Frontal cortex (tissue), 4 donors: ENCODE data around the gene ZNF512B. TPM values are rescaled to one million over a fixed set of nuclear protein-coding genes. Genes with fewer than 3 reads are reported as not detected.
"Not testable (repeated sequence)": the region's sequence is repeated elsewhere in the genome, so short reads cannot be mapped to it uniquely, and the experiment has no call there.

Experiments
- DNase-seq, 2 donors: peaks; one replicate each; pipeline ENCODE4 v3.0.0; 2012; ENCODE audit warnings: low spot score in 2 of 2
- FAIRE-seq: peaks from 2 replicates; lab custom pipeline; 2012; peaks lifted over from hg19 to GRCh38; lab: Jason Lieb, UNC
- total RNA-seq: library from RNA; depleted of rRNA; stranded (reverse); fragments of >200 nt; gene quantifications from one replicate; pipeline ENCODE4 v1.2.3, GENCODE V29; 2014
- donor health status: control.
- donor health status: control.
- donor health status: control.

ZNF512B gene
- total RNA-seq = 15.9 TPM

- DNase-seq (peak; percentile 88 to 93), FAIRE-seq (no peak)
Measured at GRCh38 chr20:63969838-63970713, at the start of gene ZNF512B. Gene ZNF512B, minus strand, starts transcription at chr20:63969930. Its CDS starts 1,980 bp downstream, at chr20:63967950.

- FAIRE-seq (no peak), DNase-seq (no peak)
Measured at GRCh38 chr20:64015635-64016034, 45.9 kb upstream of the ZNF512B start.

- not testable (repeated sequence) for FAIRE-seq
Measured at GRCh38 chr20:64012385-64013154, 42.8 kb upstream of the ZNF512B start.

GRCh38 chr20:64011366-64011779 is 41.6 kb upstream of the ZNF512B start:
- DNase-seq (no peak), FAIRE-seq (no peak)

More at GRCh38 chr20:64012385-64013154, 42.8 kb upstream of the ZNF512B start:
- not testable (repeated sequence) for DNase-seq

- DNase-seq (no peak), FAIRE-seq (no peak)
Measured at GRCh38 chr20:64010711-64011237, 41.0 kb upstream of the ZNF512B start.

GRCh38 chr20:64009811-64010387 is 40.2 kb upstream of the ZNF512B start:
- no peak for DNase-seq
- no peak for FAIRE-seq

GRCh38 chr20:64006902-64007301 is 37.2 kb upstream of the ZNF512B start:
- DNase-seq (no peak), FAIRE-seq (no peak)

- FAIRE-seq = no peak
- DNase-seq = no peak
Measured at GRCh38 chr20:64006490-64006889, 36.8 kb upstream of the ZNF512B start.

GRCh38 chr20:64005394-64005793 is 35.7 kb upstream of the ZNF512B start:
- no peak for FAIRE-seq
- DNase-seq = no peak

- FAIRE-seq (no peak), DNase-seq (no peak)
Measured at GRCh38 chr20:64003960-64004725, 34.4 kb upstream of the ZNF512B start.

GRCh38 chr20:64001607-64002011 is 31.9 kb upstream of the ZNF512B start:
- FAIRE-seq = no peak

GRCh38 chr20:64000906-64001305 is 31.2 kb upstream of the ZNF512B start:
- DNase-seq (no peak), FAIRE-seq (no peak)

More at GRCh38 chr20:64001607-64002011, 31.9 kb upstream of the ZNF512B start:
- no peak for DNase-seq

GRCh38 chr20:63982937-63983336 is 13.2 kb upstream of the ZNF512B start:
- DNase-seq = no peak
- no peak for FAIRE-seq

GRCh38 chr20:63980806-63981728 is 11.3 kb upstream of the ZNF512B start, which contains the start of gene PRPF6:
Gene PRPF6, plus strand, starts transcription at chr20:63981132. Its CDS starts 114 bp downstream, at chr20:63981246.
- DNase-seq (peak; percentile 98 to 99), FAIRE-seq (no peak)

GRCh38 chr20:63980317-63980805 is 10.6 kb upstream of the ZNF512B start:
- DNase-seq (no peak), FAIRE-seq (no peak)

- FAIRE-seq (no peak), DNase-seq (peak in 1 of 2 donors; percentile 67)
Measured at GRCh38 chr20:63979557-63980316, 10.0 kb upstream of the ZNF512B start, which contains the start of gene SAMD10. Gene SAMD10, minus strand, starts transcription at chr20:63979642. Its CDS starts 175 bp downstream, at chr20:63979467.

- FAIRE-seq (no peak), DNase-seq (peak in 1 of 2 donors; percentile 33)
Measured at GRCh38 chr20:63979229-63979556, 9.5 kb upstream of the ZNF512B start.
